GM21390 (cell line): ENCODE results near the gene PATZ1.

Experiments
- ATAC-seq: cut with Tn5 transposase; IDR thresholded peaks from one replicate; pipeline ENCODE4 v1.9.1; 2021; ENCODE audit not compliant: unreplicated experiment

The PATZ1 gene

GRCh38 chr22:31284281-31285155, 61.6 kb downstream of the PATZ1 start:
- no peak for ATAC-seq

- no peak for ATAC-seq
Measured at GRCh38 chr22:31282748-31283468, 63.2 kb downstream of the PATZ1 start.

- ATAC-seq = no peak
Measured at GRCh38 chr22:31281733-31282132, 64.4 kb downstream of the PATZ1 start.

- ATAC-seq = no peak
Measured at GRCh38 chr22:31279821-31280505, 66.2 kb downstream of the PATZ1 start.

GRCh38 chr22:31279327-31279669, 66.8 kb downstream of the PATZ1 start:
- ATAC-seq = no peak

DNA sequence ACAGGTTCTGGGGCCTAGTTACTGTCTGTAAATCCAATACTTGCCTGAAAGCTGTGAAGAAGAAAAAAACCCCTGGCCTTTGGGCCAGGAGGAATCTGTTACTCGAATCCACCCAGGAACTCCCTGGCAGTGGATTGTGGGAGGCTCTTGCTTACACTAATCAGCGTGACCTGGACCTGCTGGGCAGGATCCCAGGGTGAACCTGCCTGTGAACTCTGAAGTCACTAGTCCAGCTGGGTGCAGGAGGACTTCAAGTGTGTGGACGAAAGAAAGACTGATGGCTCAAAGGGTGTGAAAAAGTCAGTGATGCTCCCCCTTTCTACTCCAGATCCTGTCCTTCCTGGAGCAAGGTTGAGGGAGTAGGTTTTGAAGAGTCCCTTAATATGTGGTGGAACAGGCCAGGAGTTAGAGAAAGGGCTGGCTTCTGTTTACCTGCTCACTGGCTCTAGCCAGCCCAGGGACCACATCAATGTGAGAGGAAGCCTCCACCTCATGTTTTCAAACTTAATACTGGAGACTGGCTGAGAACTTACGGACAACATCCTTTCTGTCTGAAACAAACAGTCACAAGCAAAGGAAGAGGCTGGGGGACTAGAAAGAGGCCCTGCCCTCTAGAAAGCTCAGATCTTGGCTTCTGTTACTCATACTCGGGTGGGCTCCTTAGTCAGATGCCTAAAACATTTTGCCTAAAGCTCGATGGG, 67.4 kb downstream of the PATZ1 start:
- no peak for ATAC-seq

- no peak for ATAC-seq
Measured at GRCh38 chr22:31278151-31278621, 68.0 kb downstream of the PATZ1 start.

DNA sequence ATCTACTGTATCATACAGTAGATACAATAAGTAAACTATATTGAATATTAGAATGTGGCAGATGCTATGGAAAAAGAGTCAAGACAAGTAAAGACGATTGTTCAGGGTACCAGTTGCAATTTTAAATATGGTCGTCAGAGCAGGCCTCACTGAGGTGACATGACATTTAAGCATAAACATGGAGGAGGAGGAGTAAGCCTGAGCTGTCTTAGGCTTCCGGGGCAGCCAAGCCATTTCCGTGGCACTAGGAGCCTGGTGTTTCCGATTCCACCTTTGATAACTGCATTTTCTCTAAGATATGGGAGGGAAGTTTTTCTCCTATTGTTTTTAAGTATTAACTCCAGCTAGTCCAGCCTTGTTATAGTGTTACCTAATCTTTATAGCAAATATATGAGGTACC, 68.4 kb downstream of the PATZ1 start:
- no peak for ATAC-seq

DNA sequence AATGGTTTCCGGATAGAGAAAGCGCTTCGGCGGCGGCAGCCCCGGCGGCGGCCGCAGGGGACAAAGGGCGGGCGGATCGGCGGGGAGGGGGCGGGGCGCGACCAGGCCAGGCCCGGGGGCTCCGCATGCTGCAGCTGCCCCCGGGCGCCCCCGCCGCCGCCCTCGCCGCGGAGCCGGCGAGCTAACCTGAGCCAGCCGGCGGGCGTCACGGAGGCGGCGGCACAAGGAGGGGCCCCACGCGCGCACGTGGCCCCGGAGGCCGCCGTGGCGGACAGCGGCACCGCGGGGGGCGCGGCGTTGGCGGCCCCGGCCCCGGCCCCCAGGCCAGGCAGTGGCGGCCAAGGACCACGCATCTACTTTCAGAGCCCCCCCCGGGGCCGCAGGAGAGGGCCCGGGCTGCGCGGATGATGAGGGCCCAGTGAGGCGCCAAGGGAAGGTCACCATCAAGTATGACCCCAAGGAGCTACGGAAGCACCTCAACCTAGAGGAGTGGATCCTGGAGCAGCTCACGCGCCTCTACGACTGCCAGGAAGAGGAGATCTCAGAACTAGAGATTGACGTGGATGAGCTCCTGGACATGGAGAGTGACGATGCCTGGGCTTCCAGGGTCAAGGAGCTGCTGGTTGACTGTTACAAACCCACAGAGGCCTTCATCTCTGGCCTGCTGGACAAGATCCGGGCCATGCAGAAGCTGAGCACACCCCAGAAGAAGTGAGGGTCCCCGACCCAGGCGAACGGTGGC, 69.5 kb downstream of the PATZ1 start:
- ATAC-seq = no peak
